ENCODE measurements around the gene ZNF222.

- no peak for TF ChIP-seq YY1 (IDR thresholded peaks at IDR 0.05; ENCODE audit: insufficient read depth, insufficient read length)
- no peak for TF ChIP-seq ZNF274 (IDR thresholded peaks at IDR 0.05; ENCODE audit: low read depth, low read length)
These were observed 14.7 kb upstream of the ZNF222 start for GRCh38 chr19:44010468-44010867.

Measured in NT2/D1 (cell line).